Right lobe of liver (tissue), 4 donors: ENCODE measurements around the gene BCL2L1.

Source experiments
- POLR2A ChIP-seq: fragments of 450-650 bp; IDR thresholded peaks from one replicate; pipeline ENCODE4 v1.6.1; 2017; ENCODE audit warnings: antibody characterized with exemption, mild to moderate bottlenecking
- TF ChIP-seq, protein P1 (sequence below), 4 donors: fragments of 200-600 bp in 3 of 4; fragments of 450-650 bp in 1 of 4; IDR thresholded peaks; one replicate each; pipeline versions ENCODE4 v1.5.1 to v1.8.0; 2016 to 2022; ENCODE audit warnings: antibody characterized with exemption in 4 of 4, mild to moderate bottlenecking in 2 of 4
- donor health status: DM: no; HTN: no; CAD: no.
- donor health status: DM: no; HTN: no; CAD: no.
- donor health status: DM: no; HTN: yes; CAD: no.

DNA sequence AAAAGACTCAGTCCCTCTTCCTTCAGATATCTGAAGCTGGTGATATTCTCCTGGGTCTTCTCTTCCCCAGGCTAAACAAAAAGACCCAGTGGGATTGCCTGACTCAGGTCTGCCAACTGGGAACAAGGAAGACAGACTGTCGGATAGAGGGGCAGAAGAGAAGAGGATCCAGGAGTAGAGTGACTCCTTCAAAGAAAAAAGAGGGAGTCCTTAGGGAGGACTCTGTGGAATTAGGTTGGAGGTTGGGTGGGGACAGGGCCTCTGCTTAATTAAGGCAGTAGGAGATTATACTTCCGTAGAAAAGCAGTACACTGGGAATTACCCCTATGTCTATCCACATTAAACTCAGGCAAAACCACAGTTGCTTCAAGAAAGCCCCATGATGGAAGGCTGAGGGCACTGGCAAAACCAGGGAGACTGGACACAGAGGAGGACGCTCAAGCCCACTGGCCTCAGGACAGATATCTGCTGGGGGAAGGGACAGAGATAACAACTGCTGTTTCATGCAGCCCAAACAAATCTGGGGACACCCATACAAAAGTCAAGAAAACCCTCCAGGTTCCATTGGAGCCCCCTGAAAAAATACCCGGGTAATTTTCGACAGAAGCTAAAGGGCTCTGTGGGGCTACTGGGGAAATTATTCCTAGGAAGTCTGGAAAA is 5.7 kb downstream of the BCL2L1 start:
- TF ChIP-seq, protein P1, sequence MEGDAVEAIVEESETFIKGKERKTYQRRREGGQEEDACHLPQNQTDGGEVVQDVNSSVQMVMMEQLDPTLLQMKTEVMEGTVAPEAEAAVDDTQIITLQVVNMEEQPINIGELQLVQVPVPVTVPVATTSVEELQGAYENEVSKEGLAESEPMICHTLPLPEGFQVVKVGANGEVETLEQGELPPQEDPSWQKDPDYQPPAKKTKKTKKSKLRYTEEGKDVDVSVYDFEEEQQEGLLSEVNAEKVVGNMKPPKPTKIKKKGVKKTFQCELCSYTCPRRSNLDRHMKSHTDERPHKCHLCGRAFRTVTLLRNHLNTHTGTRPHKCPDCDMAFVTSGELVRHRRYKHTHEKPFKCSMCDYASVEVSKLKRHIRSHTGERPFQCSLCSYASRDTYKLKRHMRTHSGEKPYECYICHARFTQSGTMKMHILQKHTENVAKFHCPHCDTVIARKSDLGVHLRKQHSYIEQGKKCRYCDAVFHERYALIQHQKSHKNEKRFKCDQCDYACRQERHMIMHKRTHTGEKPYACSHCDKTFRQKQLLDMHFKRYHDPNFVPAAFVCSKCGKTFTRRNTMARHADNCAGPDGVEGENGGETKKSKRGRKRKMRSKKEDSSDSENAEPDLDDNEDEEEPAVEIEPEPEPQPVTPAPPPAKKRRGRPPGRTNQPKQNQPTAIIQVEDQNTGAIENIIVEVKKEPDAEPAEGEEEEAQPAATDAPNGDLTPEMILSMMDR (IDR thresholded peaks at IDR 0.05) = no peak
- TF ChIP-seq POLR2A = no peak
